ENCODE results near the gene HIF3A. TPM values are rescaled to one million over a fixed set of nuclear protein-coding genes. Genes with fewer than 3 reads are reported as not detected.
A peak's percentile ranks its signal among the peaks of the same experiment; 100 is the strongest.

HIF3A gene
- total and polyA plus RNA-seq, 2 experiments from 2014 or later: 122 to 163 TPM

- Histone ChIP-seq H3K27ac (peak overlapping the region; percentile 98), H3K9me3 (ENCODE audit: low read depth) (no peaks in the 10 kb centered on the region), H3K27me3 (no peaks in the 10 kb centered on the region), H3K4me1 (ENCODE audit: low read depth) (peaks cover 49% of the 10 kb centered on the region), H3K4me3 (peak overlapping the region; percentile 67), H3K36me3 (no peaks in the 10 kb centered on the region)
- no peak for TF ChIP-seq CTCF (IDR thresholded peaks at IDR 0.05; ENCODE audit: low read depth, low read length)
- no peak for DNase-seq (ENCODE audit: low read depth in 1 of 2, low spot score in 1 of 2)
Observed at GRCh38 chr19:46298479-46299003, 1.7 kb downstream of the HIF3A start.

- peak overlapping the region; percentile 14 for H3K4me3 ChIP-seq
- no peaks in the 10 kb centered on the region for H3K36me3 ChIP-seq
- DNase-seq (ENCODE audit: low read depth in 1 of 2, low spot score in 1 of 2): peak; percentile 94 to 97
- peaks cover 51% of the 10 kb centered on the region for H3K4me1 ChIP-seq (ENCODE audit: low read depth)
- H3K9me3 ChIP-seq (ENCODE audit: low read depth): no peaks in the 10 kb centered on the region
- TF ChIP-seq CTCF (IDR thresholded peaks at IDR 0.05; ENCODE audit: low read depth, low read length): no peak
- H3K27me3 ChIP-seq: no peaks in the 10 kb centered on the region
- peak overlapping the region; percentile 98 for H3K27ac ChIP-seq
Observed at GRCh38 chr19:46299004-46299509, 2.2 kb downstream of the HIF3A start.

- H3K36me3 ChIP-seq: peaks cover 2% of the 10 kb centered on the region
- no peaks in the 10 kb centered on the region for H3K27me3 ChIP-seq
- peak overlapping the region; percentile 98 for H3K27ac ChIP-seq
- no peak for TF ChIP-seq CTCF (IDR thresholded peaks at IDR 0.05; ENCODE audit: low read depth, low read length)
- H3K9me3 ChIP-seq (ENCODE audit: low read depth): no peaks in the 10 kb centered on the region
- H3K4me1 ChIP-seq (ENCODE audit: low read depth): peaks cover 51% of the 10 kb centered on the region
- DNase-seq (ENCODE audit: low read depth in 1 of 2, low spot score in 1 of 2): peak in 1 of 2 donors; percentile 38
- no peak overlapping the region for H3K4me3 ChIP-seq
Observed at GRCh38 chr19:46299695-46300094, 2.9 kb downstream of the HIF3A start.

GRCh38 chr19:46303322-46303690 lies 6.5 kb downstream of the HIF3A start:
- peaks cover 25% of the 10 kb centered on the region for H3K36me3 ChIP-seq
- H3K4me3 ChIP-seq: no peak overlapping the region
- H3K9me3 ChIP-seq (ENCODE audit: low read depth): no peaks in the 10 kb centered on the region
- H3K4me1 ChIP-seq (ENCODE audit: low read depth): peaks cover 43% of the 10 kb centered on the region
- H3K27me3 ChIP-seq: no peaks in the 10 kb centered on the region
- peak overlapping the region; percentile 72 for H3K27ac ChIP-seq
- DNase-seq (ENCODE audit: low read depth in 1 of 2, low spot score in 1 of 2): peak in 1 of 2 donors; percentile 52
- no peak for TF ChIP-seq CTCF (IDR thresholded peaks at IDR 0.05; ENCODE audit: low read depth, low read length)

- Histone ChIP-seq H3K36me3 (peaks cover 30% of the 10 kb centered on the region), H3K4me3 (no peak overlapping the region)
- DNase-seq (ENCODE audit: low read depth in 1 of 2, low spot score in 1 of 2): peak; percentile 65 to 84
Observed at GRCh38 chr19:46303691-46304397, 7.0 kb downstream of the HIF3A start.

More at GRCh38 chr19:46303691-46304397, 7.0 kb downstream of the HIF3A start:
- Histone ChIP-seq H3K9me3 (ENCODE audit: low read depth) (no peaks in the 10 kb centered on the region), H3K27me3 (no peaks in the 10 kb centered on the region), H3K27ac (peak overlapping the region; percentile 72), H3K4me1 (ENCODE audit: low read depth) (peaks cover 38% of the 10 kb centered on the region)
- no peak for TF ChIP-seq CTCF (IDR thresholded peaks at IDR 0.05; ENCODE audit: low read depth, low read length)

All from cardiac muscle cell (in vitro differentiated cells and primary cell).